HuH-7 (cell line): ENCODE measurements around the gene EEF2K.

Source experiments
- DNase-seq: peaks from one replicate; pipeline ENCODE4 v3.0.0; 2011; ENCODE audit warnings: low spot score

EEF2K gene

DNA sequence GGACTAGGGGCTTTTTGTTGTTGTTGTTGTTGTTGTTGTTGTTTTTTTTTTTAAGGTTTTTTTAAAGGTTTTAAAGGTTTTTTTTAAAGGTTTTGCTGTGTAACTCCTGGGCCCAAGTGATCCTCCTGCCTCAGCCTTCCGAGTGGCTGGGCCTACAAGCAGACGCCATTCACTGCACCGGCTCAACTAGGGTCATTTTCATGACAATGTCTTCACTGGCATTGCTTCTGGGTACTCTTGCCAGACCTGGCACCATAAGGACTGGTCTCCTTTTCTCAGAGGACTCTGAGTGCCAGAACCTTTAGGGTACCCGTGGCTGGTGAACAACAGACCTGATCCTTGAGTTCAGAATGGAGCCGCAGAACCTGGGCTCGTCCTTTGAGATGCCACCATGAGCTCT lies 111.5 kb downstream of the EEF2K start:
- DNase-seq = no peak

DNA sequence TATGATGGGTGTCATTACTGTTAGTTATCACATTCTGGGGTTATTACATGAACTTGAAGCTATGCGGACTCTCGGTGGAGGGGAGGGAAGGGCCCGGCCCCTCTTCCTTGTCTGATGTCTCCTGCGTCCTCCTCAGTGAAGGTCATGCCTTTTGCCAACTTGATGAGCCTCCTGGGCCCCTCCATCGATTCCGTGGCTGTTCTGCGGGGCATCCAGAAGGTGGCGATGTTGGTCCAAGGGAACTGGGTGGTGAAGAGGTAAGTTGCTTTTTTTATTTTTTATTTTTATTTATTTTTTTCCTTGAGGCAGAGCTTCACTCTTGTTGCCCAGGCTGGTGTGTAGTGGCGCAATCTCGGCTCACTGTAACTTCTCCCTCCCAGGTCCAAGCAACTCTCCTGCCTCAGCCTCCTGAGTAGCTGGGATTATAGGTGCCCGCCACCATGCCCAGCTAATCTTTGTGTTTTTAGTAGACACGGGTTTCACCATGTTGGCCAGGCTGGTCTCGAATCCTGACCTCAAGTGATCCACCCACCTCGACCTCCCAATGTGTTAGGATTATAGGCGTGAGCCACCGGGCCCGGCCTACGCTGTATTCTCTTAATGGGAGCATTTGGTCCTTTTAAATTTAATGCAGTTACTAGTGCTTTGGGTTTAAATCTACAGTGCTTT lies 112.7 kb downstream of the EEF2K start:
- DNase-seq = peak; percentile 71

DNA sequence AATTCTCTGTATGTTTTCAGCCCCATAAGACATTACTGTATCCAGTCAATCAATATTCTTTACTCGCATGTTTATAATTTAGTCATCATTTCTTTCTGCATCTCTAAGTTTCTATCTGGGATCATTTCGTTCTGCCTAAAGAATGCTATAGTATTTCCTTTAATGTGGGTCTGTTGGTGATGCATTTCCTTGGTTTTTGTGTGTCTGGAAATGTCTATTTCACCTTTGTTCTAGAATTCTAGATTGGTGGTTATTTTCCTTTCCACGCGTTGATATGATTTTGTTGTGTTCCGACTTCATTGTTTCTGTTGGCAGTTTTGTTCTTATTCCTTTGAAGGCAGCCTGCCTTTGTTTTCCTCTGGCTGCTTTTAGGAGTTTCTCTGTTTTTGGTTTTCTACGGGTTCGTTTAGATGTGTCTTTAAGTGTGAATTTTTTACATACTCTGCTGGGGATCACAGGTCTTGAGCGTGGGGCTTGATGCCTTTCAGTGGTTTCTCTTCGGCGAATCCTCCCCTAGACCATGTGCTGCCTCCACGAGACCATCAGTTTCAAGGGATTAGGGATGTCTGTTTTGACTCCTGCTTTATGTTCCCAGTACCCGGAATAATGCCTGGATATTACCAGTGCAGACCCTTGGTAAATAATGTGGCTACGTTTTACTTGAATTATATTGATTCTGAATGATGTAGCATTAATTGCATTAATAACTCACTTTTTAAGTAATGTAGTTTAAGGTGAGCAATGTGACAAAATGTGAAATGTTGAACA lies 114.7 kb downstream of the EEF2K start:
- peak; percentile 28 for DNase-seq

DNA sequence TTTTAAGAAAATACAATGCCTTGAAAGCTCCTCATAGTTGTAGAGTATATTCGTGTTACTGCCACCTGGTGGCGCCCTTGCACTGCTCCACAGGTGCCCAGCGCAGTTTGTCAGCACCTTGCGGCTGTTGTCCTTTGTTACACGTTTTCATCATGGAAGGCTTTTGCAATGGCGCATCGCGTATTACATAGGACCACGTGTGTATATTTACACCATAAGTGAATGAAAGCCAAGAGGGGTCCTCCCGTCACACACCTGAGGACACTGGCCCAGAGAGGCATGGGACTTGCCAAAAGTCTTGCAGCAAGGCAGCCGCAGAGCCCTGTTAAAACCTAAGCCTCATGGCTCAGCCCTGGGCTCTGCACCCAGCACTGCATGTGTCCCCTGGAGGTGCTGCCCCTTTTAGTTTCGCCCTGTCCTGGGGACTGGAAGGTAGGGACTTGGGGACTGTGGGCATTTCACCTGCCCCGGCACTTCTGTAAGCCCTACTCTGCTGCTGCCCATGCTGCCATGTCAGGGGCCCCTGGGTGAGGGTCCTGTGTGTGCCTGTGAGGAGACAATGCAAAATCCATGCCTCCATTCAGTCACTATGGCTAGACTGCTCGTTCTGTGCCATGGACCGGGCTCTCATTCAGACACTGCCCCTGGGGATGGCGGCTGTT lies 115.4 kb downstream of the EEF2K start:
- peak; percentile 77 for DNase-seq

DNA sequence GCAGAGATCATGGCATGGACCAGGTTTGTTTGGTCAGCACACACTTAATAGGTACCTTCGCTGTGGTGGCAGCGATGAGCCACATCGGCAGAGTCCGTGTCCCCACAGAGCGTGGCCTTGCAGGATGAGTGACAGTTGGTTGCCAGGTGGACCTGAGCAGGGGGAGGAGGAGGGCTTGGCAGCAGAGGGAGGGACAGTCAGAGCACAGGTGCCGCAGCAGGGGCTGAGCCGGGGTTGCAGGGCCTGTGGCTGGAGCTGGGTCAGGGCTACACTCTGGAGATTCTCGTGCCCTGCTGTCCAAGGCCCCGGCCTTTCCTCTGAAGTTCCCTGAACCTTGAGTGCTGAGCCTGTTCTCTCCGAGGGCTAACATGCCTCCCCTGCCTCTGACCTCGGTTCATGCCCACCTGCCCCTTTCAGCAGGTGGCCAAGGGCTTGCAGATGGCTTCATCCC lies 116.0 kb downstream of the EEF2K start:
- DNase-seq = no peak

DNA sequence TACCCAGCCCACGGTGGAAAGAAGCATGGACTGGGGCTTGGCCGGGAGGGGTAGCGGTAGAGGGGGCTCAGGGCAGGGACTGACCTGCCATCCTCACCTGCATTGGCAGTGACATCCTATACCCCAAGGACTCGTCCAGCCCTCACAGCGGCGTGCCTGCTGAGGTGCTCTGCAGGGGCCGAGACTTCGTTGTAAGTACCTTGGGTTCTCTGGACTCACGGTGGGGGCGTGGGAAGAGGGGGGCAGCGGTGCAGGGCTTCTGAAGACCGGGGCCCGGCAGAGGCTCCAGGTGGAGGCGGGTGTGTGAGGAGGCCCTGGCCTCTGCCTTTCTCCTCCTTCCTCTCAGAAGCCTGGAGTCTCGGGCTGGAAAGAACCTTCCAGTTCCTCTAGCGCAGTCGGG lies 116.7 kb downstream of the EEF2K start:
- no peak for DNase-seq

DNA sequence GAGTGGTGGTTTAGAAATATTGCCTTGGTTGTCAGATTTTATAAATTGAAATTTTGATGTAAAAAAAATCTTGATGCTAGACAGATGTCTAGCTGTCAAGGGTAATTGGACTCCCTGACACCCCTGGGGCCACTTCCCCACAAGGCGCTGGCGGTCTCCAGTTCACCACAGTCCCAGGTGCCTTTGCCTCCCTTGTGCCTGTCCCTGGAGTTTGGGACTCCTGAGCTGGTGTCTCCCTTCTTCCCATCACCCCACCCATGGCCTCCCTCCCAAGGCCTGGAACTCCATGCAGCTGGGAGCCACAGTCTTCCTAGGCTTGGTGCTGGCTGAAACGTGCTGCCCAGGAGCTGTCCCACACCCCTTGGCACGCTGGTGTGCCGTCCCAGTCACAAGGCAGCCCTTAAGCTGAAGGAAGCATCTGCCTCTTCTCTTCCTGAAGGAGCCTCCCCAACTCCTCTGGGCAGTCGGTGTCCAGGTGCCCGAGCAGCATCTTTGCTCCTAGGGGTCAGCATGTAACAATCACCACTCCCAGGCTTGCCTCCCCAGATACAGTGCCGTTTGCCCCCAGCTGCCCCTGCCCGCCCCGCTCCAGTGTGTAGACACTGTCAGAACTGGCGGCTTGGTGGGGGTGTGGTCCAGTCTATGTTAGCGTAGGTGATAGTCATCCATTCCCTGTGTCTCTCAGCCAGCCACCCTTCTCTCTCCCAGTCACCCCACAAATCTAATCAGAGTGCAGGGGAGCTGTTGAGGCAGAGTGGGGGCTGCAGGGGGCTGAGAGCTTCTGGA lies 117.3 kb downstream of the EEF2K start:
- DNase-seq = no peak

DNA sequence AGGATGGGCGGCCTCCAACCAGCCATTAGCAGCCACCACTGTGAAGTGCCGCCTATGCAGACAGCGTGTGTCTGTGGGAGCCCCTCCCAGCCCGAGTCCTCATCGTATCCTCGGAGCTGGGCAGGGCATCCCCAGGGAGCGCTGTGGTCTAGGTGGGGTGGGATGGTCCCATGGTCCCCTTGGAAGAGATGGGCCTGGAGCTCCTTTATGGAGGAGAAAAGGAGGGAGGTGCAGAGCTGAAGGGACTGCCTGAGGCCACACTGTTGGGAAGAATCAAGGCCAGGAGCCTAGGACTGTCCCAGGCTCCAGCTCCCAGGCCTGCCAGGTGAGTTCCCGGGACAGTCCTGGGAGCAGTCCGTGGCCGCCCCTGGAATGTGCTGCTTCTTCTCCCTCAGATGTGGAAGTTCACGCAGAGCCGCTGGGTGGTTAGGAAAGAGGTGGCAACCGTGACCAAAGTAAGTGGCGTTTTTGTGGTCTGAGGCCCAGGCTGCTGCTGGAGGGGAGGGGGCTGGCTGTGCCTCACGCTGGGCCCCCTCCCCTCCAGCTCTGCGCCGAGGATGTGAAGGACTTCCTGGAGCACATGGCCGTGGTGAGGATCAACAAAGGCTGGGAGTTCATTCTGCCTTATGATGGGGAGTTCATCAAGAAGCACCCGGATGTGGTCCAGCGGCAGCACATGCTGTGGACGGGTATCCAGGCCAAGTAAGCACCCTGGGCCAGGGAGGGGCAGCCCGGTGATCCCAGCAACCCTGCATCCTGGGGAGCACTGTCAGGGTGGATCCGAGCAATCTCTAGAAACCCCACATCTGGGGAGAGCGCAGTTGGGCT lies 118.1 kb downstream of the EEF2K start:
- no peak for DNase-seq

DNA sequence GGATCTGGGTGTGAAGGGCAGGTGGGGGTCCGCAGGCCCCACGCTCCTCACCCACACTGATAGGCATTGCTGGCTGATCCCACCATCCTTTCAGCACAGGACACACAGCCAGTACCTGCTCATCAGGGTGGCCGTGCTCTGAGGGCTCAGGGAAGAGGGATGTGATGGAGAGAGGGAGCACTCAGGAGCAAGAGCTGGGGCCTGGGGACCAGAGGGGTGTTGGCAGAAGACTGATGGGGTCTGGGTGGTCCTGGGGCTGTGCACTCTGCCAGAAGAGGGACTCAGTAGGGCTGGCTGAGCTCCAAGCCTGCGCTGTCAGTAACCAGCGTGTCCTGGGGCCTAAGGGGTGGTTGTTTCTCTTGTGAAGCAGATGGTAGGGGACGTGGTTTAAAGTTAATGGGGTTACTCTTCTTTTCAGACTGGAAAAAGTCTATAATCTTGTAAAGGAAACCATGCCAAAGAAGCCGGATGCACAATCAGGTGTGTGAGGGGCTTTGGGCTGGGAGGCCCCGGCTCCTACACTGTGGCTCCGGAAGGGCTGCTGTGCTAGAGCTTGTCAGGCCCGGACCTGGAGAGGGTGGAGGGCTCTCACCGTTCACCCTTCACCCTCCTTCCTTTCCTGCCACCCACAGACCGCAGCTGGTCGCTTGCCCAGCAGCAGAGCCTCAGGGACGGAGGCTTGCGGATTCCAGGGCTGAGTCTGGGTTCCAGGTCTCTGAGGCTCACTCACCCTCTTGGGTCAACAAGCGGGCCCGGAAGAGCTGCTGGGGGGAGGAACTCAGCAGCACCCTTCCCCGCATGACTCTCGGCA lies 118.9 kb downstream of the EEF2K start:
- DNase-seq = no peak

DNA sequence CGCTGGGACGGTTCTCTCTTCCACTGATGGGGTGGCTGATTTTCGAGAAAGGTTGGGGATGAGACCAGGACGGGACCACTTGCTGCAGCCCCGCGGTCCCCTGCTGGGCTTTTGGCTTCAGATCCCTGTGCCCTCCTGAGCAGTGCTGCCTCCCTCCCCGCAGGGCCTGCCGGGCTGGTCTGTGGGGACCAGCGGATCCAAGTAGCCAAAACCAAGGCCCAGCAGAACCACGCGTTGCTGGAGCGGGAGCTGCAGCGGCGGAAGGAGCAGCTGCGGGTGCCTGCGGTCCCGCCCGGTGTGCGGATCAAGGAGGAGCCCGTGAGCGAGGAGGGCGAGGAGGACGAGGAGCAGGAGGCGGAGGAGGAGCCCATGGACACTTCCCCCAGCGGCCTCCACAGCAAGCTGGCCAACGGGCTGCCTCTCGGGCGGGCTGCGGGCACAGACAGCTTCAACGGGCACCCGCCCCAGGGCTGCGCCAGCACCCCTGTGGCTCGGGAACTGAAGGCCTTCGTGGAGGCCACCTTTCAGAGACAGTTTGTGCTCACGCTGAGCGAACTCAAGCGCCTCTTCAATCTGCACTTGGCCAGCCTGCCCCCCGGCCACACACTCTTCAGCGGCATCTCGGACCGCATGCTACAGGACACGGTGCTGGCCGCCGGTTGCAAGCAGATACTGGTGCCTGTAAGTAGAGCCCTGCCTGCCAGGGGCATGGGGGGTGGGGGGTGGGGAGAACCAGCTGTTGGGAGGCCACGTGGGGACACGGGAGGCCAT lies 119.7 kb downstream of the EEF2K start:
- no peak for DNase-seq

DNA sequence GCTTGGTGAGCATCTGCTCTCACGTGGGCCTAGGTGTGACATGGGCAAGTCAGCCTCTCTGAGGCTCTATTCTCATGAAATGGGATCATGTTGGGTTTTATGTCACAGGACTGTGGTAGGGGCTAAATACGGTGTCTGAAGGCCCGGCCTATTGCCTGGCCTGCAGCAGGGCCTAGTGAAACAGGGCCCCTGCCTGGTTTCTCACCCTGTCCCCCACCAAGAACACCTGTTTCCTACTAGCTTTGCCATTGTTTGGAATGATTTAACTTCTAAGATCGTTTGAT lies 120.2 kb downstream of the EEF2K start:
- no peak for DNase-seq

DNA sequence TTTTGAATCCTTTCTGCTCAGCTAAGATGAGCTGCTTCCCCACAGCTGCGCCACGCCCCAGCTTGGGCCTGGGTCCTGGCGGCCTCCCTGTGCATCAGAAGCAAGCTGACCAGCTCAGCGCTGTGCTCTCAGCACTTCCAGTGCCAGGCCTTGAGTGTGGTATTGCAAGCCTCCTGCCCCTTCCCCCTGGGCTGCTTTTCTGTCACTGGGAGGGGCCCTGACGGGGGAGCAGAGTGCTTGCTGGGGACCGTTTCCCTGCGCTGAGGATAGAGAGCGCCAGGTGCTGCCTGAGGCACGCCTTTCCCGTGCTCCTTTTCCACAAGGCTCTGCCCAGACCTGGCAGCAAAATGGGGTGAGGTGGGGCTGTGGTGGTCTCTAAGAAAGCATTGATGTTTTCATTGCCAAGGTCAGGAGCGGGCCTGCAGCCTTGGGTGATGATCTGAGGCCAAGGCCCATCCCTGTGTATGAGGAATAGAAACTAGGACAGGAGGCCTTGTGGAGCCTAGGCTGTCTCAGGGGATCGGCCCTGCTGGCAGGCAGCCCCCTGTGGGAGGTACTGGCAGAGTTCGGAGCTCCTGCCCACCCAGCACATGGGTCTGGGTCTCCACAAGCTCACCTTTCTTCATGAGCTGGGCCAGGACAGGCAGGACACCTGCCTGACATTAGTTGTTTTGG lies 120.8 kb downstream of the EEF2K start:
- no peak for DNase-seq

DNA sequence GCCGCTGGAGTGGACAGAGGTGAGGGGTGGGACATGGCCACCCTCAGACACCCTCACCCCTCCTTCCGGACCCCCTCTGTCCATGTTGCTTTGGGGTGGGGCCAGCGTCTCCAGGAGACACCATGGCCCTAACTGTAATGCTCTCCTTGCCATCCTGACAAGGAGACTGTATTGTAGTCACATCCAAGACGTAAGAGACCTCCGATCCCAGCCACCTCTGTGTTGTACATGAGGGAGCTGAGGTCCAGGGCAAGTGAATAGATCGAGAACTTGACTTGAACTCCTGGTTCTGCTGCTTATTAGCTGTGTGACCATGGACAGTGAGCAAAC lies 121.3 kb downstream of the EEF2K start:
- DNase-seq = no peak

DNA sequence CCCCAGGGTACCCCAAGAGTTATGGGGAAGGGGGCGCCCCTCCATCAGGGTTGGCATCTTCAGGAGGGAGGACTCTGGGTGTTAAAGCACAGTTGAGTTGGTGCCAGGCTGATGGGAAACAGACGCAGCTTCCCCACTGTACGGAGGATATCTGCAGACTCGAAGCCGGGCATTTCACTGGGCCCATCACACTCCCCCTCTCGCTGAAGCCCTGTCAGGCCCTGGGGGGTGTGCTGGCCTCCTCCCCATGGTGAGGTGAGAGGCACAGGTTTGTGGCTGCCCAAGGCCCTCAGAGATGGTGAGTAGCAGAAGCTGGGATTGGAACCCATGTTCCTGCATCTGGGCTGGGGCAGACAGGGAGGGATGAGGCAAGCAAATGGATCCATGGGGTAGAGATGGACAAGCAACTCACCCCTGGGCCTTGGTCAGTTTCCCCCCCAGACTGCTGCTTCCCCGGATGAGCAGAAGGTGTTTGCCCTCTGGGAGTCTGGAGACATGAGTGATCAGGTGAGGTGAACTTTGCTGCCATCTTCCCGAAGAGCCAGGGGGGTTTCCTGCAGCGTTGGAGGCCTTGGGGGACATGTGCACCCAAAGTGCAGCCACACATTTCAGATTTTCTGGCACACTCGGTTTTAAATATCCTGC lies 122.1 kb downstream of the EEF2K start:
- no peak for DNase-seq

DNA sequence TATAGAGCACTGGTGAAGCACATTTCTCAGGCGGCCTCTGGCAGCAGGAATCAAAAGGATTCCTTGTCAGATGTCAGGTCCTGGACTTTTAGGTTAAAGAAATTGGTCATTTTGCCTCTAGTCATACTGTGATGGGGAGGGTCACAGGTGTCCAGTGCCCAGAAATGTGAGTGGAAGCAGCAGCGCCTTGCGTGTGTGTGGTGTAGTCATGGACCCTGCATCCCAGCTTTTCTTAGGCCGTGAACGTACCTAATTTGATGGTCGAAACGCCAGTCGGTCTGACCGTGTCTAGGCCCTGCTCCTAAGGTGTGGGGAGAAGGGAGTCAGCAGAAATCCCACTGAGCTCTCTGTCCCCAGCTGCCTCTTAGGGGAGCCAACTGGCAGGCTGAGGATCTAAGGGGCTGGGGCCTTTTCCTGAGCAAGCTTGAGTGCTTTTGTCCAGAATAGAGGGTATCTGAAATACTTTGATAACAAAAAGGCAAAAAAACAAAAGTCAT lies 123.2 kb downstream of the EEF2K start:
- no peak for DNase-seq

DNA sequence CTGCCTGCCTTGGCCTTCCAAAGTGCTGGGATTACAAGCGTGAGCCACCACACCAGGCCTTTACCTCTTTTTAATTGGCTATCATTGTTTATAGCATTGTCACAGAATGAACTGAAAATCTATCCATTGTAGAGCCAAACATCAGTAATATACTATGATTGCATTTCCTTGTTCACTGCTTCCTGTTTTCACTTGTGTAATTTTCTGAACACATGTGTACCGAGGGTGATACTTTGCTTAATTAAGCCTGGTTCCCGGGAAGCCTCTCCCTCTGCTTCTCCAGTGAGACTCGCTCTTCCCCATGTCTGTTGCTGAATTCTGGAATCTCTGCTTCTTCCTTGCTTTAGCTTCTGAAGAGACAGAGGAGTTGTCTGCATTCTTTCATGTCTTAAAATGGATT lies 124.2 kb downstream of the EEF2K start:
- no peak for DNase-seq

DNA sequence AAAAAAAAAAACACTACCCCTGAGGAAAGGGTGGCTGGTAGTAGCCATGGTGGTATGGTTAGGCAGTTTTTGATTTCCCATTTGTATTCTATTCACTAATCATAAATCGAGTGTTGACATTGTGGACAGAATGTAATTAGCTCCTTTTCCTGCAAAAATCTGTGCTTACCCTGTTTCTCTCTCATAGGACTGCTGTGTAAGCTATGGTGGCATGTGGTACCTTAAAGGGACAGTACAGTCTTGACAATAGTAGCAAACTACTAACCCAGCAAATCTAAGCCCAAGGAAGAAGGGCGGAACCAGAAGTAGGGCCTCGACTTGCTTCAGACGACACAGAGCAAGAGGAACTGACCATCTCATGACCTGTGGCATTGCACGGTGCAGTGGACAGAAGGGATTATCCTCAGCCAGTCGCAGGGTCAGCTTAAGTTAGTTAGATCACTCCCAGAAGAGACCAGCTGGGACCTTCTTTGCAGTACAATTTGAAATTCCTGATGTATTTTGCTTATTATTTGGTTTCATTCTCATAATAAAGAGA lies 127.4 kb downstream of the EEF2K start:
- DNase-seq = no peak

DNA sequence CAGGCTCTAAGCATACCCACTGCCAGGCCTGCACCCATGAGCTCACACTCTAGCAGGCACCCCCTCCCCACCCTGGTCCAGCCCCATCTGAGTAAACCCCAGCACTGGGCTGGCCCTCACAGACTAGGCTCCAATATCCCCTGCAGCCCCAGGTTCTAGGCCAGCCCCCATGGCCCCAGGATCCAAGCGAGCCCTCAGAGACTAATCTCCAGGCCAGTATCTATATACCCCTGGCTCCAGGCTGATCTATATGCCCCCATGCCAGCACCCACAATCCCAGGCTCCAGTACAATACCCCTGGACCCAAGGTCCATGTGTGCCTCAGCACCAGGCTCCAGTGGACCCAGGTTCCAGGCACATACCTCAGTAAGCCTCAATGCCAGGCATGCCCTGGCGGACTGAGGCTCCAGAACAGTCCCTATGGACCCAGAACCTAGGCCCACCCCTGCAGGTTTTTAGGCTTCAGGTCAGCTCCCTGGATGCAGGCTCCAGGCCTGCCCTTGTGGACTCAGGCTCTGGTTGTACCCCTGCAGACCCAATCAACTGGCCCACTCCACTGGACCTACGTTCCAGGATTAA lies 129.7 kb downstream of the EEF2K start:
- DNase-seq = no peak
